Measurements from ENCODE around the gene PSAPL1.
A peak's percentile ranks its signal among the peaks of the same experiment; 100 is the strongest.

The PSAPL1 gene

DNA sequence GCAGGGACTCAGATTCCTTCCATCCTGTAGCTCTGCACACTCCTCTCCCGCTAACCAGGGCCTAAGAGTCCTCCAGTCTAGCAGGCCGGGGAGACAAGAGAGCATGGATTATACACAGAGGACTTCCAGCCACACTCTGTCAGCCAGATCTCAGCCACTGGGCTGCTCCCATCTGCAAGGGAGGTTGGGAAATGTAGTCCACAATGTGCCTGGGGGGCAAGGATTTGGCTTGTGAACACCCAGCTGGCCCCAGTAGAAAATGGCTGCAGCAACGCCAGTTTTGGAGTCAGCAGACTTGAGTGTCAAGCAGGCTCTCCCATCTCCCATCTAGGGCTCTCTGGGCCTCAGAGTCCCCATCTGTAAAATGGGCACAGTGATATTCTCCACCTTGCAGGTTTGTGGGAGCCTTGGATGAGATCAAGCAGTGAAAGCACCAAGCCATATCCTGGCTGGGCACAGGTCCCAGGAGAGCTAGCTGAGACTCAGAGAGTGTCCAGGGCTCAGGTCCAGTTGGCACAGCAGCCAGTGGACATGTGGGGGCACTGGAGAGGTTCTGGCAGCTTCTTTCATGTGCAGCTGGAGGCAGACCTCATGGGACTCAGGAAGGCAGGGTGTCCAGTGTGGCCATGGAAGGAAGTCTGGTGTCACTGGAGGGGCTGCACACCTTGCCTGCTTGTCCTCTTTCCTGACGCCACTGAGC is 14.6 kb downstream of the PSAPL1 start:
- no peak overlapping the region for H2AFZ ChIP-seq (ENCODE audit: insufficient read depth, low read length, poor library complexity)
- no peak overlapping the region for H4K12ac ChIP-seq (ENCODE audit: low read depth, low read length)
- H3K4me2 ChIP-seq (ENCODE audit: low read length) = no peak overlapping the region
- no peaks in the 10 kb centered on the region for H3K79me2 ChIP-seq (ENCODE audit: control insufficient read depth, insufficient read depth, low read length, poor library complexity)
- no CpG with 5 or more reads among the region's 4 CpGs for WGBS (ENCODE audit: extremely low coverage, insufficient coverage, insufficient read length)
- H3K18ac ChIP-seq (ENCODE audit: low read length) = no peak overlapping the region
- no peak overlapping the region for H2AK5ac ChIP-seq (ENCODE audit: low read length)
- H3K36me3 ChIP-seq (ENCODE audit: control insufficient read depth in 1 of 2, insufficient read depth in 2 of 2, low read length in 2 of 2) = no peaks in the 10 kb centered on the region
- no peak for DNase-seq
- no peak overlapping the region for H2BK12ac ChIP-seq (ENCODE audit: low read length)
- H3K9me3 ChIP-seq (ENCODE audit: insufficient read depth, low read depth, low read length) = peaks cover 7% of the 10 kb centered on the region
- H2BK5ac ChIP-seq (ENCODE audit: low read depth, low read length, poor library complexity) = no peak overlapping the region
- no peaks in the 10 kb centered on the region for H3K4me1 ChIP-seq (ENCODE audit: control insufficient read depth in 1 of 2, insufficient read depth in 2 of 2, low read length in 2 of 2)
- no peak overlapping the region for H4K8ac ChIP-seq (ENCODE audit: low read depth, low read length)
- H2BK120ac ChIP-seq (ENCODE audit: insufficient read depth, low read length, poor library complexity) = no peak overlapping the region
- H3K9ac ChIP-seq (ENCODE audit: low read length) = no peak overlapping the region
- H3K23ac ChIP-seq (ENCODE audit: low read length) = no peak overlapping the region
- H3K4ac ChIP-seq (ENCODE audit: low read depth, low read length) = no peak overlapping the region
- H3K4me3 ChIP-seq (ENCODE audit: low read depth, low read length) = no peak overlapping the region
- H3K27me3 ChIP-seq (ENCODE audit: insufficient read depth, low read length) = no peaks in the 10 kb centered on the region
- no peak overlapping the region for H4K91ac ChIP-seq (ENCODE audit: low read depth, low read length)
- H3K14ac ChIP-seq (ENCODE audit: low read length) = no peak overlapping the region
- no peak overlapping the region for H3K27ac ChIP-seq (ENCODE audit: low read depth, low read length)
- no peaks in the 10 kb centered on the region for H3K79me1 ChIP-seq (ENCODE audit: low read length)

DNA sequence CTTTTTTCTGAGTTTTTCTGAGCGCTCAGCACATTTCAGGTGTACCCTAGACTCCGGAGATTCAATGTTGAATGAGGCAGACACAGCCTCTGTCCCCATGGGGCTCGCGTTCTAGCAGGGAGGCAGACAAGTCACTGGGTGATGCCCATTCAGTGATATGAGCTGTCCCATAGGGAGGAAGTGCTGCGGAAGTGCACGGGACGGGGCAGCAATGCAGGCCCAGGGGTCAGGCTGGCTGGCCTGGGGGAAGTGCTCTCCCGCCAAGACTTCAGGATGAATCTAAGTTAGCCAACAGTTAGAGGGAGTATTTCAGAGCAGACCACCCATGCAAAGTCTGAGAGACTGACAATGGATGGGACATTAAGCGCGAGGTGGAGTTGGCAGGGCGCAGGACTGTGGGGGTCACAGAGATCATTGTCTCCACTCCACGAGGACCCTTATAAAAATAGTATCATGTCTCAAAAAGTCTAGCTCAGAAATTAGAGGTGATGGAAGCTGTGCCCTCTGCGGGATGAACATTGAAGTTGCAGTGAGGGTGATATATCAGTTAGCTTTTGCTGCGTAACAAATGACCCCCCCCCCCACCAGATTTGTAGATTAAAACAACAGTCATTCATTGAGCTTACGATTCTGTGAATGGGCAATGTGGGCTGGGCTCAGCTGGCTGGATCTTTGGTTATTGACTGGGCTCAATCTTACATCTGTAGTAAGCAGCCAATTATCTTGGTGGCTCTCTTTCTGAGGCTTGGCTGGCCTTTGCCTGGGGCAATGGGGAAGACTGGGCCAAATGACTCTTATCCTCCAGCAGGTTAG is 16.4 kb downstream of the PSAPL1 start:
- no peak overlapping the region for H3K23ac ChIP-seq (ENCODE audit: low read length)
- no CpG with 5 or more reads among the region's 15 CpGs for WGBS (ENCODE audit: extremely low coverage, insufficient coverage, insufficient read length)

DNA sequence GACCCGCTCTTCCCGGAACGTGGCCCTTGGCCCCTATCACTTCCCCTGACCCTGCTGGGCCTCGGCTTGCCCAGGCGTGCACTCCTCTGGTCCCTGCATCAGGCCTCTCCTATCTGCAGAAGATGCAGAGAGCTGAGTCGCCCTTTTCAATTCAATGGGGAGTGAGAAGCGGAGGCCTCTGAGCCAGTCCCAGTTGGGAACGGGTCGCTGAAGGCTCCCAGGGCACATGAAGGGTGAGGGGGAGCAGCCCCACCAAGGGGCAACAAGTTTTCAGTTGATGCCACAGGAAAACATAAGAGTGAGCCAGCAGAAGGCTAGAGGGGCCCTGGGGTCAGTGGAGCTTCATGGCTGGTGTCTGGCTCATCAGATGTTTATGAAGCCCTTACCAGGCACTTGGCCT is 17.1 kb downstream of the PSAPL1 start:
- H3K27me3 ChIP-seq (ENCODE audit: insufficient read depth, low read length) = no peaks in the 10 kb centered on the region
- no peak overlapping the region for H3K14ac ChIP-seq (ENCODE audit: low read length)
- no CpG with 5 or more reads among the region's 9 CpGs for WGBS (ENCODE audit: extremely low coverage, insufficient coverage, insufficient read length)
- no peak overlapping the region for H2BK120ac ChIP-seq (ENCODE audit: insufficient read depth, low read length, poor library complexity)
- H3K27ac ChIP-seq (ENCODE audit: low read depth, low read length) = no peak overlapping the region
- no peak overlapping the region for H4K8ac ChIP-seq (ENCODE audit: low read depth, low read length)
- H3K9ac ChIP-seq (ENCODE audit: low read length) = no peak overlapping the region
- no peaks in the 10 kb centered on the region for H3K36me3 ChIP-seq (ENCODE audit: control insufficient read depth in 1 of 2, insufficient read depth in 2 of 2, low read length in 2 of 2)
- H3K9me3 ChIP-seq (ENCODE audit: insufficient read depth, low read depth, low read length) = peaks cover 7% of the 10 kb centered on the region
- H3K4ac ChIP-seq (ENCODE audit: low read depth, low read length) = no peak overlapping the region
- H3K23ac ChIP-seq (ENCODE audit: low read length) = no peak overlapping the region
- no peak overlapping the region for H4K91ac ChIP-seq (ENCODE audit: low read depth, low read length)
- H2BK5ac ChIP-seq (ENCODE audit: low read depth, low read length, poor library complexity) = no peak overlapping the region
- DNase-seq = no peak
- no peak overlapping the region for H3K18ac ChIP-seq (ENCODE audit: low read length)
- H4K12ac ChIP-seq (ENCODE audit: low read depth, low read length) = no peak overlapping the region
- no peak overlapping the region for H2BK12ac ChIP-seq (ENCODE audit: low read length)
- no peaks in the 10 kb centered on the region for H3K4me1 ChIP-seq (ENCODE audit: control insufficient read depth in 1 of 2, insufficient read depth in 2 of 2, low read length in 2 of 2)
- H2AFZ ChIP-seq (ENCODE audit: insufficient read depth, low read length, poor library complexity) = no peak overlapping the region
- H3K4me2 ChIP-seq (ENCODE audit: low read length) = no peak overlapping the region
- H2AK5ac ChIP-seq (ENCODE audit: low read length) = no peak overlapping the region
- no peaks in the 10 kb centered on the region for H3K79me1 ChIP-seq (ENCODE audit: low read length)
- no peak overlapping the region for H3K4me3 ChIP-seq (ENCODE audit: low read depth, low read length)
- H3K79me2 ChIP-seq (ENCODE audit: control insufficient read depth, insufficient read depth, low read length, poor library complexity) = no peaks in the 10 kb centered on the region

More for the DNA sequence above, 16.4 kb downstream of the PSAPL1 start:
- H3K79me2 ChIP-seq (ENCODE audit: control insufficient read depth, insufficient read depth, low read length, poor library complexity) = no peaks in the 10 kb centered on the region
- no peak overlapping the region for H3K4me2 ChIP-seq (ENCODE audit: low read length)
- no peaks in the 10 kb centered on the region for H3K36me3 ChIP-seq (ENCODE audit: control insufficient read depth in 1 of 2, insufficient read depth in 2 of 2, low read length in 2 of 2)
- H4K8ac ChIP-seq (ENCODE audit: low read depth, low read length) = no peak overlapping the region
- no peak overlapping the region for H3K18ac ChIP-seq (ENCODE audit: low read length)
- no peak for DNase-seq
- no peak overlapping the region for H2BK120ac ChIP-seq (ENCODE audit: insufficient read depth, low read length, poor library complexity)
- no peak overlapping the region for H3K4ac ChIP-seq (ENCODE audit: low read depth, low read length)
- H2AFZ ChIP-seq (ENCODE audit: insufficient read depth, low read length, poor library complexity) = no peak overlapping the region
- H3K9ac ChIP-seq (ENCODE audit: low read length) = no peak overlapping the region
- no peak overlapping the region for H2BK5ac ChIP-seq (ENCODE audit: low read depth, low read length, poor library complexity)
- no peak overlapping the region for H2BK12ac ChIP-seq (ENCODE audit: low read length)
- H3K9me3 ChIP-seq (ENCODE audit: insufficient read depth, low read depth, low read length) = peaks cover 7% of the 10 kb centered on the region
- H4K91ac ChIP-seq (ENCODE audit: low read depth, low read length) = no peak overlapping the region
- no peak overlapping the region for H3K14ac ChIP-seq (ENCODE audit: low read length)
- no peaks in the 10 kb centered on the region for H3K79me1 ChIP-seq (ENCODE audit: low read length)
- H4K12ac ChIP-seq (ENCODE audit: low read depth, low read length) = no peak overlapping the region
- no peak overlapping the region for H3K27ac ChIP-seq (ENCODE audit: low read depth, low read length)
- H2AK5ac ChIP-seq (ENCODE audit: low read length) = no peak overlapping the region
- no peaks in the 10 kb centered on the region for H3K4me1 ChIP-seq (ENCODE audit: control insufficient read depth in 1 of 2, insufficient read depth in 2 of 2, low read length in 2 of 2)
- no peaks in the 10 kb centered on the region for H3K27me3 ChIP-seq (ENCODE audit: insufficient read depth, low read length)
- no peak overlapping the region for H3K4me3 ChIP-seq (ENCODE audit: low read depth, low read length)

DNA sequence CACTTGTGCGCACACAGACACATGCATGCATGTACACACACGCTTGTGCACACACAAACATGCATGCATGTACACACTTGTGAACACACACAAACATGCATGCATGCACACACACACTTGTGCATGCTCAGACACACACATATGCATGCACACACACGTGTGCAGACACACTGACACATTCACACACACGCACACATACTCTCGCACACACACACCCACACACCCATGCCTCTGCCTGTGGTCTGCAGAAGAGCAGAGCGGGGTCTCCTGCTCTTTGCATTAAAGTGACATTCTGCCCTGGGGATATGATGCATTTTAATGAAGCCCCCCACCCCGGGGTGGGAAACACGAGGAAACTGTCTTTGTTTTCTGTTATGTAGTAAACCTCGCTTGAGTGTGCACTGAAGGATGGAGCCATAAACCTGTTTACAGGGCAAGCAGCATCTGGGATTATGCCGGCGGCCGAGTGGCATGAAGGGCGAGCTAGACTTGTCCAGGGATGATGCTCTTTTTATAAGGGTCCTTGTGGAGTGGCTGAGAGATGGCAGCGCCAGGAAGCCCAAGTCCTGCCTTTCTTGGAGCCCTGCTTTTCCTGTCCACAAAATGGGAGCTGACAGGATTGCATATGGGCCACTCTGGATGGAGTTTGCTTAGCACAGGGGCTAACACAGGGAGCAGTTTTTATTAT is 17.8 kb downstream of the PSAPL1 start:
- Histone ChIP-seq H3K14ac (ENCODE audit: low read length) (no peak overlapping the region), H3K9ac (ENCODE audit: low read length) (no peak overlapping the region), H3K36me3 (ENCODE audit: control insufficient read depth in 1 of 2, insufficient read depth in 2 of 2, low read length in 2 of 2) (no peaks in the 10 kb centered on the region), H4K8ac (ENCODE audit: low read depth, low read length) (no peak overlapping the region), H4K91ac (ENCODE audit: low read depth, low read length) (no peak overlapping the region), H3K79me1 (ENCODE audit: low read length) (no peaks in the 10 kb centered on the region), H3K4me3 (ENCODE audit: low read depth, low read length) (peak overlapping the region; percentile 37), H3K4me1 (ENCODE audit: control insufficient read depth in 1 of 2, insufficient read depth in 2 of 2, low read length in 2 of 2) (no peaks in the 10 kb centered on the region), H2BK12ac (ENCODE audit: low read length) (no peak overlapping the region), H3K79me2 (ENCODE audit: control insufficient read depth, insufficient read depth, low read length, poor library complexity) (no peaks in the 10 kb centered on the region), H3K27ac (ENCODE audit: low read depth, low read length) (no peak overlapping the region), H3K23ac (ENCODE audit: low read length) (no peak overlapping the region), H3K18ac (ENCODE audit: low read length) (no peak overlapping the region), H4K12ac (ENCODE audit: low read depth, low read length) (no peak overlapping the region), H3K9me3 (ENCODE audit: insufficient read depth, low read depth, low read length) (peaks cover 7% of the 10 kb centered on the region), H2BK5ac (ENCODE audit: low read depth, low read length, poor library complexity) (no peak overlapping the region), H3K4me2 (ENCODE audit: low read length) (no peak overlapping the region), H2BK120ac (ENCODE audit: insufficient read depth, low read length, poor library complexity) (no peak overlapping the region), H3K4ac (ENCODE audit: low read depth, low read length) (no peak overlapping the region), H2AFZ (ENCODE audit: insufficient read depth, low read length, poor library complexity) (no peak overlapping the region), H3K27me3 (ENCODE audit: insufficient read depth, low read length) (no peaks in the 10 kb centered on the region), H2AK5ac (ENCODE audit: low read length) (no peak overlapping the region)
- no peak for DNase-seq
- no CpG with 5 or more reads among the region's 14 CpGs for WGBS (ENCODE audit: extremely low coverage, insufficient coverage, insufficient read length)
